B cell (primary cell): ENCODE data around the gene RABAC1. TPM values are rescaled to one million over a fixed set of nuclear protein-coding genes. Genes with fewer than 3 reads are reported as not detected.

Experiments used
- ATAC-seq: fragments of 200-7000 bp; cut with Tn5 transposase; one replicate; pipeline ENCODE4 v1.10.0; 2021; ENCODE audit warnings: low read depth, mild to moderate bottlenecking, moderate number of reproducible peaks, moderate library complexity
- CTCF ChIA-PET: fragments of 350-600 bp; sonication (Branson Sonifier 250); formaldehyde crosslinking; loops from one replicate; lab custom pipeline; 2021; ENCODE audit warnings: antibody characterized with exemption, inconsistent platforms; lab: Charles Lee
- POLR2A ChIA-PET: fragments of 350-600 bp; sonication (Branson Sonifier 250); formaldehyde crosslinking; loops from one replicate; lab custom pipeline; 2021; ENCODE audit warnings: antibody characterized with exemption; lab: Charles Lee
- DNase-seq: peaks from one replicate; pipeline ENCODE4 v3.0.0; 2013
- H2AFZ ChIP-seq: 2 replicates; pipeline ENCODE4 v1.6.1; 2012; ENCODE audit warnings: mild to moderate bottlenecking, low read depth, low read length; ENCODE audit not compliant: insufficient read depth, poor library complexity, severe bottlenecking
- H3K27ac ChIP-seq, 2 donors: 1 replicate in 1 of 2; 2 replicates in 1 of 2; pipeline ENCODE4 v1.5.1; 2012 to 2013; ENCODE audit warnings: low read length in 2 of 2, mild to moderate bottlenecking in 2 of 2, moderate library complexity in 1 of 2
- H3K27me3 ChIP-seq, 4 experiments: fragments of 200-600 bp in 1 of 4; sonication (generic) in 1 of 4; replicated peaks in 1 of 4; 1 replicate in 2 of 4; 2 replicates in 2 of 4; pipeline versions ENCODE4 v1.6.1 to v1.7.0; 2013 to 2016; ENCODE audit warnings: low read length in 3 of 4, mild to moderate bottlenecking in 2 of 4, mixed read lengths in 1 of 4, moderate library complexity in 1 of 4; ENCODE audit not compliant: insufficient read depth in 4 of 4, control insufficient read depth in 3 of 4; ENCODE audit errors: control extremely low read depth in 1 of 4
- H3K36me3 ChIP-seq, 2 experiments: replicated peaks in 1 of 2; 1 replicate in 1 of 2; 2 replicates in 1 of 2; pipeline versions ENCODE4 v1.6.1 to v1.7.1; 2013; ENCODE audit warnings: low read length in 1 of 2; ENCODE audit not compliant: insufficient read depth in 2 of 2, control insufficient read depth in 1 of 2; ENCODE audit errors: control extremely low read depth in 1 of 2, extremely low read depth in 1 of 2
- H3K4me1 ChIP-seq, 2 donors: fragments of 200-600 bp in 1 of 2; sonication (generic) in 1 of 2; 1 replicate in 1 of 2; 2 replicates in 1 of 2; pipeline versions ENCODE4 v1.5.1 to v1.6.1; 2013 to 2017; ENCODE audit warnings: low read length in 2 of 2; ENCODE audit not compliant: control insufficient read depth in 2 of 2, insufficient read depth in 2 of 2
- H3K4me2 ChIP-seq: replicated peaks from 2 replicates; pipeline ENCODE3; 2012; ENCODE audit warnings: mild to moderate bottlenecking, low read depth, low read length; ENCODE audit not compliant: poor library complexity, severe bottlenecking
- H3K4me3 ChIP-seq, 5 experiments: fragments of 200-600 bp in 1 of 5; sonication (generic) in 1 of 5; 1 replicate in 3 of 5; 2 replicates in 2 of 5; pipeline versions ENCODE4 v1.5.1 to v1.7.0; 2011 to 2016; ENCODE audit warnings: low read length in 4 of 5, mild to moderate bottlenecking in 4 of 5, low read depth in 2 of 5, control low read depth in 1 of 5, moderate library complexity in 1 of 5; ENCODE audit not compliant: insufficient read depth in 1 of 5; ENCODE audit errors: control extremely low read depth in 1 of 5, extremely low read depth in 1 of 5
- H3K79me2 ChIP-seq: fragments of 200-600 bp; sonication (generic); one replicate; pipeline ENCODE4 v1.6.0; 2016; ENCODE audit warnings: low read length; ENCODE audit not compliant: control insufficient read depth, insufficient read depth
- H3K9ac ChIP-seq: fragments of 200-600 bp; sonication (generic); 2 replicates; pipeline ENCODE4 v1.6.1; 2017; ENCODE audit warnings: mild to moderate bottlenecking, low read length, moderate library complexity
- H3K9me3 ChIP-seq, 3 donors: one replicate each; pipeline versions ENCODE4 v1.6.1 to v1.7.1; 2013; ENCODE audit warnings: low read length in 2 of 3; ENCODE audit not compliant: control insufficient read depth in 2 of 3, insufficient read depth in 1 of 3; ENCODE audit errors: control extremely low read depth in 1 of 3
- H4K20me1 ChIP-seq: 2 replicates; pipeline ENCODE4 v1.6.0; 2012; ENCODE audit warnings: mild to moderate bottlenecking, low read length; ENCODE audit not compliant: insufficient read depth, control insufficient read depth, poor library complexity, severe bottlenecking
- H3K27ac Mint-ChIP-seq: one replicate; pipeline ENCODE4 v1.8.0; 2021; ENCODE audit warnings: mixed read lengths
- H3K27me3 Mint-ChIP-seq: one replicate; pipeline ENCODE4 v1.8.0; 2021; ENCODE audit warnings: mixed read lengths
- H3K4me1 Mint-ChIP-seq: one replicate; pipeline ENCODE4 v1.8.0; 2021; ENCODE audit warnings: mixed read lengths
- H3K4me3 Mint-ChIP-seq: one replicate; pipeline ENCODE4 v1.8.0; 2021; ENCODE audit warnings: mixed read lengths
- H3K9me3 Mint-ChIP-seq: one replicate; pipeline ENCODE4 v1.8.0; 2022; ENCODE audit warnings: mixed read lengths; ENCODE audit not compliant: insufficient read depth
- EZH2 ChIP-seq: IDR thresholded peaks from 2 replicates; pipeline ENCODE4 v1.6.1; 2012; ENCODE audit warnings: borderline replicate concordance, low read depth, mild to moderate bottlenecking, moderate library complexity, low read length; ENCODE audit not compliant: insufficient read depth, poor library complexity, severe bottlenecking
- WGBS: methylation state at CpG from one replicate; pipeline ENCODE4 v1.1.5; 2013; ENCODE audit warnings: missing lambda C conversion rate; ENCODE audit not compliant: insufficient coverage; 5-methylcytosine and 5-hydroxymethylcytosine counted together
- intact Hi-C: fragments of 100-400 bp; cut with micrococcal nuclease; formaldehyde crosslinking; loops from one replicate; pipeline ENCODE4 v1.10.0; 2022
- polyA minus RNA-seq: library from RNA; depleted of rRNA, polyadenylated mRNA; stranded (reverse); fragments of >200 nt; gene quantifications from 2 replicates; pipeline ENCODE4 v1.2.3, GENCODE V29; 2012
- polyA plus RNA-seq: library from polyadenylated mRNA; depleted of rRNA; stranded (reverse); fragments of >200 nt; gene quantifications from 2 replicates; pipeline ENCODE4 v1.2.3, GENCODE V29; 2012
- total RNA-seq, 2 donors: library from RNA; stranded (reverse); fragments of 120-200 nt in 1 of 2; gene quantifications; 1 replicate in 1 of 2; 2 replicates in 1 of 2; pipeline versions ENCODE4 v1.2.3 to v1.2.4, GENCODE V29; 2013 to 2022
- TF ChIP-seq, protein P1 (sequence below): fragments of 200-600 bp; IDR thresholded peaks from one replicate; pipeline ENCODE4 v1.8.0; 2022; ENCODE audit warnings: antibody characterized with exemption, mild to moderate bottlenecking

Gene RABAC1, protein sequence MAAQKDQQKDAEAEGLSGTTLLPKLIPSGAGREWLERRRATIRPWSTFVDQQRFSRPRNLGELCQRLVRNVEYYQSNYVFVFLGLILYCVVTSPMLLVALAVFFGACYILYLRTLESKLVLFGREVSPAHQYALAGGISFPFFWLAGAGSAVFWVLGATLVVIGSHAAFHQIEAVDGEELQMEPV
- total RNA-seq = 139 and 146 TPM in 2 replicates
- 86.2 TPM for total RNA-seq (2013)
- polyA plus RNA-seq = 190 and 206 TPM in 2 replicates
- polyA minus RNA-seq = 105 and 136 TPM in 2 replicates

DNA sequence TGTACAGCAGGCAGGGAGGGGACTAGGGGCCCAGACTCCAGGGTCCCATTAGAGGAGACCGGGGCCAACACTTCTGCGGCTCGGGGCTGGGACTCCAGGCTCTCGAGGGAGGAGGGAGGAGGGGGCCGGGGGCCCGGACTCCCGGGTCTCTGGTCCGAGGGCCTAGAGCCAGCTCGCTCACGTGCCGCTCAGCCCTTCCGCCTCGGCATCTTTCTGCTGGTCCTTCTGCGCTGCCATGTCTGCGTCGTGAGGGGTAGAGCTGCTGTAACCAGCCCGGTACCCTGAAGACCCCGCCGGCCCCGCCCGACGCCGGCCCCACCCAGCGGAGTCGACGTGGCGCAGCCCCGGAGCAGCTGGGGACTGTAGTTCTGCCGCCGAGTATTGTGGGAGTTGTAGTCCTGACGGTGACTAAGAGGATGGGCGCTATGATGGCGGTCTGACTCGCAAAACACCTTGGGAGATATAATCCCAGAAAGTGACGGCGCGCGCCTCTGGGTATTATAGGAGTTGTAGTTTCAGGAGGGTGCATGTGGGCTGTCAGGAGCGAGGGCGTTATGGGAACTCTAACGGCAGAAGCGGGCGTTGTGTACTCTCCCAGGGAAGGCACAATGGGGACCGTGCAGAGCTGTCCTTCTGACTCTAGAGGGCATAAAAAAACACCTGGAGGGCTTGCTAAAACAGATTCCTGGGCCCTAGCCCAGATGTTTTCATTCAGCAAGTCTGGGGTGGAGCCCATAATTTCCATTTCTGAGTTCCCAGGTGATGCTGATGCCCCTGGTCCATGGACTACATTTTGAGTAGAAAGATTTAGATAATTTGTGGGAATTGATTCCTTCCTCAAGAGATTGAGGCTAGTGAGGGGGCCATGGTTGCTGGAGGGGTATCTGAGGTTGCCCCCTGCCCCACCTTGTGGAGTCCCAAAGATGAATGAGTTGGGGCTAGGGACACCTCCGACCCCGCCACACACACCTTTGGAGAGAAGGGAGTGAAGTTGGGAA lies at the start of gene RABAC1:
TSS of gene RABAC1 (minus strand) at position 266 of the 998 bp plus-strand sequence. CDS start at position 237, 29 bp downstream.
- Mint-ChIP-seq H3K4me3 (peak within 1 kb of the TSS; percentile 99), H3K27ac (peak within 1 kb of the TSS; percentile 89), H3K4me1 (peaks cover 18% of the 10 kb centered on the region), H3K27me3 (no peaks in the 10 kb centered on the region), H3K9me3 (no peaks in the 10 kb centered on the region)
- ChIA-PET POLR2A (interaction anchor here (0.5 to 2.9 kb wide), 14 partner anchors 13 to 406 kb away, joined by 3 to 16 read pairs (median 4); partner anchors contain the start of genes PAFAH1B3, PRR19 and RPS19), CTCF (interaction anchor here (0.9 to 4.8 kb wide), 8 partner anchors 9 to 205 kb away, joined by 3 to 49 read pairs (median 10); partner anchors contain the start of genes CEACAM3 and RPS19)
- H3K36me3 ChIP-seq = peaks cover 0 to 3% of the 10 kb centered on the region in 2 experiments
- TF ChIP-seq, protein P1, sequence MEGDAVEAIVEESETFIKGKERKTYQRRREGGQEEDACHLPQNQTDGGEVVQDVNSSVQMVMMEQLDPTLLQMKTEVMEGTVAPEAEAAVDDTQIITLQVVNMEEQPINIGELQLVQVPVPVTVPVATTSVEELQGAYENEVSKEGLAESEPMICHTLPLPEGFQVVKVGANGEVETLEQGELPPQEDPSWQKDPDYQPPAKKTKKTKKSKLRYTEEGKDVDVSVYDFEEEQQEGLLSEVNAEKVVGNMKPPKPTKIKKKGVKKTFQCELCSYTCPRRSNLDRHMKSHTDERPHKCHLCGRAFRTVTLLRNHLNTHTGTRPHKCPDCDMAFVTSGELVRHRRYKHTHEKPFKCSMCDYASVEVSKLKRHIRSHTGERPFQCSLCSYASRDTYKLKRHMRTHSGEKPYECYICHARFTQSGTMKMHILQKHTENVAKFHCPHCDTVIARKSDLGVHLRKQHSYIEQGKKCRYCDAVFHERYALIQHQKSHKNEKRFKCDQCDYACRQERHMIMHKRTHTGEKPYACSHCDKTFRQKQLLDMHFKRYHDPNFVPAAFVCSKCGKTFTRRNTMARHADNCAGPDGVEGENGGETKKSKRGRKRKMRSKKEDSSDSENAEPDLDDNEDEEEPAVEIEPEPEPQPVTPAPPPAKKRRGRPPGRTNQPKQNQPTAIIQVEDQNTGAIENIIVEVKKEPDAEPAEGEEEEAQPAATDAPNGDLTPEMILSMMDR = peak; percentile 44
- TF ChIP-seq EZH2 = no peak
- peaks cover 10 to 22% of the 10 kb centered on the region in 2 donors for H3K4me1 ChIP-seq
- H3K9ac ChIP-seq = peak within 1 kb of the TSS; percentile 83
- DNase-seq = peak; percentile 89
- H2AFZ ChIP-seq = peak within 1 kb of the TSS; percentile 93
- no peaks in the 10 kb centered on the region for H3K9me3 ChIP-seq
- no peaks in the 10 kb centered on the region for H3K27me3 ChIP-seq
- H3K4me2 ChIP-seq = peak within 1 kb of the TSS; percentile 96
- no peaks in the 10 kb centered on the region for H3K79me2 ChIP-seq
- peak within 1 kb of the TSS; percentile 78 for H3K27ac ChIP-seq
- no peaks in the 10 kb centered on the region for H4K20me1 ChIP-seq
- intact Hi-C loops = loop anchor here (1.0 to 10.0 kb wide), 7 partner anchors 15 to 165 kb away; partner anchors contain the start of genes ATP1A3, CEACAM3 and RPS19
- H3K4me3 ChIP-seq = peak within 1 kb of the TSS; percentile 57 to 94 (median 81)
- 3% methylated on average over 45 of the region's 46 CpGs for WGBS
- ATAC-seq = peak; percentile 90
